Colonic mucosa (tissue), 4 donors: Measurements from ENCODE around the gene FSD2. TPM values are rescaled to one million over a fixed set of nuclear protein-coding genes. Genes with fewer than 3 reads are reported as not detected.

ENCODE experiments used
- DNase-seq: peaks from one replicate; pipeline ENCODE4 v3.0.0-alpha.2; 2020
- H3K27ac ChIP-seq: fragments of 200-600 bp; one replicate; pipeline ENCODE4 v1.8.0; 2021
- H3K27me3 ChIP-seq: fragments of 200-600 bp; one replicate; pipeline ENCODE4 v1.8.0; 2021
- H3K36me3 ChIP-seq: fragments of 200-600 bp; one replicate; pipeline ENCODE4 v1.8.0; 2021
- H3K4me1 ChIP-seq: fragments of 200-600 bp; one replicate; pipeline ENCODE4 v1.8.0; 2021; ENCODE audit warnings: mild to moderate bottlenecking
- H3K4me3 ChIP-seq: fragments of 200-600 bp; one replicate; pipeline ENCODE4 v1.8.0; 2021
- H3K9ac ChIP-seq, 2 donors: one replicate each; pipeline ENCODE4 v1.7.0; 2013; ENCODE audit warnings: control low read depth in 2 of 2, low read depth in 2 of 2, low read length in 2 of 2
- H3K9me3 ChIP-seq: fragments of 200-600 bp; one replicate; pipeline ENCODE4 v1.8.0; 2021
- CTCF ChIP-seq: fragments of 200-600 bp; IDR thresholded peaks from one replicate; pipeline ENCODE4 v1.8.0; 2022; ENCODE audit warnings: antibody characterized with exemption, mild to moderate bottlenecking
- intact Hi-C: fragments of 100-400 bp; cut with DNase I; formaldehyde crosslinking; loops from one replicate; pipeline ENCODE4 v1.14.1; 2022
- total RNA-seq, 2 donors: library from RNA; stranded (reverse); fragmentation: NEBNext Ultra II Directional in 1 of 2; extraction: Animal tissue kit (Norgen Biotek cat#: 25700) in 1 of 2; gene quantifications; one replicate each; pipeline ENCODE4 v1.2.1, GENCODE V29; 2021
- donor health status: healthy.
- donor health status: DM: no; HTN: no; CAD: no.
- donor health status: DM: no; HTN: no; CAD: no.

Gene FSD2
- total RNA-seq, 2 donors from 2014 or later = not detected

GRCh38 chr15:82781349-82781748, 24.5 kb downstream of the FSD2 start:
- no peak for DNase-seq
- H3K9me3 ChIP-seq = no peaks in the 10 kb centered on the region
- no peaks in the 10 kb centered on the region for H3K36me3 ChIP-seq
- no peak overlapping the region for H3K4me3 ChIP-seq
- no peaks in the 10 kb centered on the region for H3K4me1 ChIP-seq
- H3K27ac ChIP-seq = no peak overlapping the region
- no peaks in the 10 kb centered on the region for H3K27me3 ChIP-seq
- TF ChIP-seq CTCF = no peak
- no peak overlapping the region for H3K9ac ChIP-seq
- intact Hi-C loops = no loop called here

- no peak for DNase-seq
- no peak overlapping the region for H3K27ac ChIP-seq
- no peak for TF ChIP-seq CTCF
- H3K27me3 ChIP-seq = no peaks in the 10 kb centered on the region
- H3K36me3 ChIP-seq = no peaks in the 10 kb centered on the region
- H3K9ac ChIP-seq = no peak overlapping the region
- no peaks in the 10 kb centered on the region for H3K4me1 ChIP-seq
- intact Hi-C loops = no loop called here
- no peaks in the 10 kb centered on the region for H3K9me3 ChIP-seq
- no peak overlapping the region for H3K4me3 ChIP-seq
These were observed 27.1 kb downstream of the FSD2 start for GRCh38 chr15:82778755-82779154.

GRCh38 chr15:82774496-82774895, 31.4 kb downstream of the FSD2 start:
- intact Hi-C loops = no loop called here

GRCh38 chr15:82771789-82772607, 33.9 kb downstream of the FSD2 start:
- Histone ChIP-seq H3K36me3 (no peaks in the 10 kb centered on the region), H3K9ac (no peak overlapping the region), H3K4me3 (no peak overlapping the region), H3K4me1 (no peaks in the 10 kb centered on the region), H3K27me3 (no peaks in the 10 kb centered on the region), H3K27ac (no peak overlapping the region), H3K9me3 (no peaks in the 10 kb centered on the region)
- DNase-seq = no peak
- intact Hi-C loops = no loop called here
- no peak for TF ChIP-seq CTCF

More at GRCh38 chr15:82774496-82774895, 31.4 kb downstream of the FSD2 start:
- no peak for DNase-seq
- no peak overlapping the region for H3K4me3 ChIP-seq
- H3K4me1 ChIP-seq = no peaks in the 10 kb centered on the region
- no peaks in the 10 kb centered on the region for H3K27me3 ChIP-seq
- H3K27ac ChIP-seq = no peak overlapping the region
- no peaks in the 10 kb centered on the region for H3K9me3 ChIP-seq
- no peaks in the 10 kb centered on the region for H3K36me3 ChIP-seq
- no peak for TF ChIP-seq CTCF
- H3K9ac ChIP-seq = no peak overlapping the region

- intact Hi-C loops = no loop called here
- no peak for DNase-seq
- Histone ChIP-seq H3K9me3 (no peaks in the 10 kb centered on the region), H3K36me3 (no peaks in the 10 kb centered on the region), H3K4me3 (no peak overlapping the region), H3K4me1 (no peaks in the 10 kb centered on the region), H3K27ac (no peak overlapping the region), H3K27me3 (no peaks in the 10 kb centered on the region), H3K9ac (no peak overlapping the region)
- TF ChIP-seq CTCF = no peak
These were observed 37.3 kb downstream of the FSD2 start for GRCh38 chr15:82768414-82769054.
